SK-N-SH (cell line): ENCODE data around the gene RBM45.

ENCODE experiments used
- CTCF ChIP-seq: fragments of 200-600 bp; sonication (generic); IDR thresholded peaks from 2 replicates; pipeline ENCODE4 v1.6.1; 2017; ENCODE audit warnings: antibody characterized with exemption, mild to moderate bottlenecking, moderate library complexity
- EP300 ChIP-seq, 2 experiments: IDR thresholded peaks; 2 replicates each; pipeline versions ENCODE4 v1.4.0 to v1.6.1; 2012; ENCODE audit warnings: borderline replicate concordance in 1 of 2, low read depth in 1 of 2, low read length in 1 of 2
- FOXM1 ChIP-seq: IDR thresholded peaks from 2 replicates; pipeline ENCODE4 v1.4.0; 2012; ENCODE audit warnings: low read depth, mild to moderate bottlenecking
- GABPA ChIP-seq: IDR thresholded peaks from 2 replicates; pipeline ENCODE4 v1.4.0; 2012; ENCODE audit warnings: low read depth, mild to moderate bottlenecking
- MEF2A ChIP-seq: IDR thresholded peaks from 2 replicates; pipeline ENCODE4 v1.4.0; 2012; ENCODE audit warnings: low read depth, borderline replicate concordance
- REST ChIP-seq: IDR thresholded peaks from 2 replicates; pipeline ENCODE4 v1.6.1; 2012; ENCODE audit warnings: mild to moderate bottlenecking, low read depth, low read length, moderate library complexity
- RFX5 ChIP-seq: IDR thresholded peaks from 2 replicates; pipeline ENCODE4 v1.6.1; 2012; ENCODE audit warnings: mild to moderate bottlenecking, improper control_type of control experiment, low read length
- SIN3A ChIP-seq: IDR thresholded peaks from 2 replicates; pipeline ENCODE4 v1.6.1; 2012; ENCODE audit warnings: low read depth, mild to moderate bottlenecking, low read length, moderate library complexity, borderline replicate concordance
- SMC3 ChIP-seq: IDR thresholded peaks from 2 replicates; pipeline ENCODE4 v1.6.1; 2012; ENCODE audit warnings: low read depth, low read length, improper control_type of control experiment
- TCF12 ChIP-seq: IDR thresholded peaks from 2 replicates; pipeline ENCODE4 v1.4.0; 2012

- TF ChIP-seq CTCF (no peak), FOXM1 (no peak), SIN3A (no peak), REST (no peak), SMC3 (no peak), MEF2A (no peak), TCF12 (no peak), RFX5 (no peak), EP300 (IDR thresholded peaks at IDR 0.05; ENCODE audit: borderline replicate concordance in 1 of 2, low read depth in 1 of 2, low read length in 1 of 2) (no peak), GABPA (no peak)
Measured at GRCh38 chr2:178177066-178177679, 64.9 kb downstream of the RBM45 start.
